Left ventricle myocardium inferior (tissue), 1 donor: Measurements from ENCODE around the gene TUBGCP5. TPM values are rescaled to one million over a fixed set of nuclear protein-coding genes. Genes with fewer than 3 reads are reported as not detected.

Experiments
- DNase-seq: peaks from one replicate; pipeline ENCODE4 v3.0.0-alpha.2; 2020
- H3K27ac ChIP-seq: fragments of 200-600 bp; replicated peaks from 2 replicates; pipeline ENCODE4 v1.8.0; 2021
- H3K27me3 ChIP-seq: fragments of 200-600 bp; 2 replicates; pipeline ENCODE4 v1.8.0; 2021; ENCODE audit warnings: low read depth
- H3K36me3 ChIP-seq: fragments of 200-600 bp; 2 replicates; pipeline ENCODE4 v1.8.0; 2021
- H3K4me1 ChIP-seq: fragments of 200-600 bp; 2 replicates; pipeline ENCODE4 v1.8.0; 2021
- H3K4me3 ChIP-seq: fragments of 200-600 bp; 2 replicates; pipeline ENCODE4 v1.8.0; 2021; ENCODE audit warnings: mild to moderate bottlenecking, moderate library complexity
- H3K9me3 ChIP-seq: fragments of 200-600 bp; replicated peaks from 2 replicates; pipeline ENCODE4 v1.8.0; 2021
- CTCF ChIP-seq: fragments of 200-600 bp; IDR thresholded peaks from 2 replicates; pipeline ENCODE4 v1.8.0; 2021; ENCODE audit warnings: antibody characterized with exemption, mild to moderate bottlenecking, borderline replicate concordance
- intact Hi-C: fragments of 100-400 bp; cut with micrococcal nuclease; formaldehyde crosslinking; loops from one replicate; pipeline ENCODE4 v1.11.0; 2022
- total RNA-seq: library from RNA; stranded (reverse); fragmentation: NEBNext Ultra II Directional; extraction: Animal tissue kit (Norgen Biotek cat#: 25700); gene quantifications from one replicate; pipeline ENCODE4 v1.2.1, GENCODE V29; 2021
- donor health status: DM: no; HTN: yes; CAD: no; lungs with severe emphysema.

The TUBGCP5 gene
- total RNA-seq, 1 donor from 2014 or later = 11.3 TPM

GRCh38 chr15:23074684-23075083 is 35.3 kb upstream of the TUBGCP5 start:
- Histone ChIP-seq H3K4me1 (no peaks in the 10 kb centered on the region), H3K9me3 (no peaks in the 10 kb centered on the region), H3K4me3 (no peak overlapping the region), H3K27ac (no peak overlapping the region), H3K36me3 (no peaks in the 10 kb centered on the region), H3K27me3 (peaks cover 43% of the 10 kb centered on the region)
- no peak for DNase-seq
- no peak for TF ChIP-seq CTCF
- intact Hi-C loops = no loop called here

- no peak overlapping the region for H3K4me3 ChIP-seq
- H3K27me3 ChIP-seq = peaks cover 43% of the 10 kb centered on the region
- no peak for TF ChIP-seq CTCF
- intact Hi-C loops = no loop called here
- H3K9me3 ChIP-seq = no peaks in the 10 kb centered on the region
- no peak for DNase-seq
- H3K36me3 ChIP-seq = no peaks in the 10 kb centered on the region
- no peak overlapping the region for H3K27ac ChIP-seq
- no peaks in the 10 kb centered on the region for H3K4me1 ChIP-seq
Measured at GRCh38 chr15:23073890-23074646, 34.7 kb upstream of the TUBGCP5 start.

GRCh38 chr15:23072633-23073032 is 33.3 kb upstream of the TUBGCP5 start:
- H3K9me3 ChIP-seq = no peaks in the 10 kb centered on the region
- TF ChIP-seq CTCF = no peak
- H3K27ac ChIP-seq = no peak overlapping the region
- no peak for DNase-seq
- H3K4me3 ChIP-seq = no peak overlapping the region
- intact Hi-C loops = no loop called here
- no peaks in the 10 kb centered on the region for H3K36me3 ChIP-seq
- peaks cover 43% of the 10 kb centered on the region for H3K27me3 ChIP-seq
- no peaks in the 10 kb centered on the region for H3K4me1 ChIP-seq

- Histone ChIP-seq H3K4me3 (no peak overlapping the region), H3K9me3 (no peaks in the 10 kb centered on the region), H3K36me3 (no peaks in the 10 kb centered on the region), H3K27me3 (peaks cover 21% of the 10 kb centered on the region), H3K4me1 (no peaks in the 10 kb centered on the region), H3K27ac (no peak overlapping the region)
- TF ChIP-seq CTCF = peak; percentile 14
- DNase-seq = no peak
- intact Hi-C loops = no loop called here
Measured at GRCh38 chr15:23069496-23070166, 30.3 kb upstream of the TUBGCP5 start.

- no peaks in the 10 kb centered on the region for H3K27me3 ChIP-seq
- H3K4me1 ChIP-seq = no peaks in the 10 kb centered on the region
- no peak overlapping the region for H3K27ac ChIP-seq
- intact Hi-C loops = no loop called here
- no peaks in the 10 kb centered on the region for H3K36me3 ChIP-seq
- peaks cover 9% of the 10 kb centered on the region for H3K9me3 ChIP-seq
- H3K4me3 ChIP-seq = no peak overlapping the region
- no peak for TF ChIP-seq CTCF
- DNase-seq = no peak
Measured at GRCh38 chr15:23067416-23067815, 28.0 kb upstream of the TUBGCP5 start.
